H1 (cell line): Measurements from ENCODE around the gene EXTL2. TPM values are rescaled to one million over a fixed set of nuclear protein-coding genes. Genes with fewer than 3 reads are reported as not detected.

Experiments
- CTCF ChIA-PET: fragments of 300-600 bp; sonication (Branson Sonifier 250); formaldehyde crosslinking; loops from one replicate; lab custom pipeline; 2021; ENCODE audit not compliant: partially characterized antibody; lab: Charles Lee
- POLR2A ChIA-PET: fragments of 300-600 bp; sonication (Branson Sonifier 250); formaldehyde crosslinking; loops from one replicate; lab custom pipeline; 2021; ENCODE audit warnings: inconsistent platforms; ENCODE audit not compliant: partially characterized antibody; lab: Charles Lee
- DNase-seq, 2 experiments: peaks; one replicate each; pipeline versions ENCODE4 v3.0.0 to v3.0.0-alpha.2; 2010 to 2022; ENCODE audit warnings: low spot score in 2 of 2, low read depth in 1 of 2, mixed read lengths in 1 of 2
- FAIRE-seq: peaks from 2 replicates; lab custom pipeline; 2011; peaks lifted over from hg19 to GRCh38; lab: Jason Lieb, UNC
- H2AFZ ChIP-seq: 2 replicates; pipeline ENCODE4 v1.8.1; 2012; ENCODE audit warnings: low read length, inconsistent platforms
- H2AK5ac ChIP-seq: 2 replicates; pipeline ENCODE4 v1.6.1; 2013; ENCODE audit warnings: low read depth, low read length
- H2BK120ac ChIP-seq: replicated peaks from 2 replicates; pipeline ENCODE3; 2013; ENCODE audit warnings: low read depth, low read length, inconsistent platforms
- H2BK12ac ChIP-seq: 2 replicates; pipeline ENCODE4 v1.6.1; 2013; ENCODE audit warnings: low read depth, low read length
- H2BK15ac ChIP-seq: 2 replicates; pipeline ENCODE4 v1.6.1; 2013; ENCODE audit warnings: low read length
- H2BK20ac ChIP-seq: 2 replicates; pipeline ENCODE4 v1.6.1; 2013; ENCODE audit warnings: low read length
- H2BK5ac ChIP-seq: 2 replicates; pipeline ENCODE4 v1.6.1; 2013; ENCODE audit warnings: low read depth, low read length
- H3K14ac ChIP-seq: 2 replicates; pipeline ENCODE4 v1.6.1; 2013; ENCODE audit warnings: inconsistent platforms; ENCODE audit not compliant: insufficient read length
- H3K18ac ChIP-seq: 2 replicates; pipeline ENCODE4 v1.6.1; 2013; ENCODE audit warnings: low read length; ENCODE audit errors: extremely low read depth
- H3K23ac ChIP-seq: 2 replicates; pipeline ENCODE4 v1.6.1; 2013; ENCODE audit warnings: inconsistent platforms; ENCODE audit not compliant: insufficient read length
- H3K23me2 ChIP-seq: 2 replicates; pipeline ENCODE4 v1.6.1; 2013; ENCODE audit warnings: low read depth, low read length
- H3K27ac ChIP-seq: 2 replicates; pipeline ENCODE4 v1.6.1; 2011; ENCODE audit warnings: low read depth, low read length, inconsistent platforms
- H3K27me3 ChIP-seq, 4 experiments: replicated peaks in 1 of 4; 1 replicate in 1 of 4; 2 replicates in 3 of 4; pipeline versions ENCODE4 v1.6.1 to v1.8.1; 2011 to 2013; ENCODE audit warnings: low read length in 3 of 4, mild to moderate bottlenecking in 3 of 4, inconsistent platforms in 2 of 4, mixed read lengths in 2 of 4, moderate library complexity in 1 of 4; ENCODE audit not compliant: control insufficient read depth in 3 of 4, insufficient read depth in 3 of 4; ENCODE audit errors: extremely low read depth in 1 of 4
- H3K36me3 ChIP-seq, 4 experiments: 2 replicates each; pipeline versions ENCODE4 v1.6.1 to v1.8.1; 2011 to 2013; ENCODE audit warnings: mild to moderate bottlenecking in 4 of 4, low read length in 3 of 4, moderate library complexity in 2 of 4, control low read depth in 1 of 4, inconsistent platforms in 1 of 4; ENCODE audit not compliant: insufficient read depth in 4 of 4, control insufficient read depth in 2 of 4
- H3K4ac ChIP-seq: replicated peaks from 2 replicates; pipeline ENCODE3; 2013; ENCODE audit warnings: low read length, low read depth, mixed read lengths, inconsistent platforms; ENCODE audit not compliant: insufficient read length
- H3K4me1 ChIP-seq, 4 experiments: replicated peaks in 1 of 4; 1 replicate in 1 of 4; 2 replicates in 3 of 4; pipeline versions ENCODE4 v1.6.1 to v1.8.1; 2011 to 2013; ENCODE audit warnings: low read length in 3 of 4, inconsistent platforms in 2 of 4, mixed read lengths in 1 of 4; ENCODE audit not compliant: insufficient read depth in 4 of 4, control insufficient read depth in 3 of 4
- H3K4me2 ChIP-seq, 2 experiments: 2 replicates each; pipeline versions ENCODE4 v1.6.1 to v1.8.1; 2011 to 2013; ENCODE audit warnings: low read depth in 2 of 2, low read length in 2 of 2, control low read depth in 1 of 2, inconsistent platforms in 1 of 2, mild to moderate bottlenecking in 1 of 2; ENCODE audit not compliant: insufficient read depth in 1 of 2
- H3K4me3 ChIP-seq, 4 experiments: fragments of 200-600, 300-600 bp in 1 of 4; sonication (generic), shearing (Covaris generic), sonication (Bioruptor Twin) in 1 of 4; 2 replicates each; pipeline versions ENCODE4 v1.5.1 to v1.8.1; 2011 to 2016; ENCODE audit warnings: low read length in 4 of 4, low read depth in 3 of 4, control low read depth in 2 of 4, inconsistent platforms in 2 of 4, mild to moderate bottlenecking in 2 of 4, mixed read lengths in 1 of 4, moderate library complexity in 1 of 4; ENCODE audit not compliant: insufficient read depth in 2 of 4; ENCODE audit errors: extremely low read depth in 1 of 4
- H3K56ac ChIP-seq: replicated peaks from 2 replicates; pipeline ENCODE3; 2013; ENCODE audit warnings: low read depth, mild to moderate bottlenecking, mixed read lengths, low read length, inconsistent platforms; ENCODE audit not compliant: insufficient read length
- H3K79me1 ChIP-seq: 2 replicates; pipeline ENCODE4 v1.6.1; 2013; ENCODE audit warnings: low read depth, low read length, control low read depth
- H3K79me2 ChIP-seq, 2 experiments: 2 replicates each; pipeline versions ENCODE4 v1.6.1 to v1.8.1; 2012 to 2013; ENCODE audit warnings: low read length in 2 of 2, mild to moderate bottlenecking in 2 of 2, inconsistent platforms in 1 of 2; ENCODE audit not compliant: insufficient read depth in 2 of 2, control insufficient read depth in 1 of 2
- H3K9ac ChIP-seq, 4 experiments: replicated peaks in 1 of 4; 1 replicate in 1 of 4; 2 replicates in 3 of 4; pipeline versions ENCODE4 v1.6.1 to v1.8.1; 2011 to 2013; ENCODE audit warnings: low read depth in 3 of 4, low read length in 3 of 4, control low read depth in 2 of 4, mild to moderate bottlenecking in 2 of 4, moderate library complexity in 2 of 4, inconsistent platforms in 1 of 4; ENCODE audit errors: extremely low read depth in 1 of 4
- H3K9me3 ChIP-seq, 2 experiments: 2 replicates each; pipeline versions ENCODE4 v1.6.1 to v1.8.1; 2012 to 2013; ENCODE audit warnings: mild to moderate bottlenecking in 2 of 2, moderate library complexity in 2 of 2, control low read depth in 1 of 2, inconsistent platforms in 1 of 2, low read depth in 1 of 2, low read length in 1 of 2, mixed read lengths in 1 of 2; ENCODE audit not compliant: insufficient read depth in 2 of 2
- H4K20me1 ChIP-seq, 2 experiments: replicated peaks in 1 of 2; 2 replicates each; pipeline versions ENCODE3 to v1.8.1; 2011 to 2013; ENCODE audit warnings: inconsistent platforms in 2 of 2, low read length in 2 of 2, mild to moderate bottlenecking in 1 of 2; ENCODE audit not compliant: insufficient read depth in 2 of 2, control insufficient read depth in 1 of 2
- H4K5ac ChIP-seq: 2 replicates; pipeline ENCODE4 v1.6.1; 2013; ENCODE audit warnings: low read length, low read depth, mixed read lengths, inconsistent platforms; ENCODE audit not compliant: insufficient read length
- H4K8ac ChIP-seq: 2 replicates; pipeline ENCODE4 v1.8.0; 2013; ENCODE audit warnings: mild to moderate bottlenecking, moderate library complexity, low read length, inconsistent platforms; ENCODE audit not compliant: insufficient read depth; ENCODE audit errors: extremely low read depth
- H4K91ac ChIP-seq: replicated peaks from 2 replicates; pipeline ENCODE3; 2013; ENCODE audit warnings: low read length, mixed read lengths, inconsistent platforms; ENCODE audit not compliant: insufficient read length
- BCL11A ChIP-seq, 2 experiments: IDR thresholded peaks; one replicate each; pipeline ENCODE4 v1.6.1; 2011; ENCODE audit warnings: low read depth in 2 of 2, low read length in 2 of 2, mild to moderate bottlenecking in 2 of 2
- CBX5 ChIP-seq: fragments of 300-800, 300-1000 bp; sonication (generic); IDR thresholded peaks from 2 replicates; pipeline ENCODE4 v1.7.1; 2016; ENCODE audit warnings: antibody characterized with exemption, low read length, low read depth
- CEBPB ChIP-seq: IDR thresholded peaks from 2 replicates; pipeline ENCODE4 v1.6.1; 2012; ENCODE audit warnings: low read depth, low read length
- JUND ChIP-seq: IDR thresholded peaks from 2 replicates; pipeline ENCODE4 v1.6.1; 2011; ENCODE audit warnings: mild to moderate bottlenecking, improper control_type of control experiment, low read length
- KDM1A ChIP-seq: fragments of 200-600, 300-600 bp; sonication (generic); IDR thresholded peaks from 2 replicates; pipeline ENCODE4 v1.7.1; 2016; ENCODE audit warnings: mild to moderate bottlenecking, low read length, borderline replicate concordance
- MAX ChIP-seq: IDR thresholded peaks from 2 replicates; pipeline ENCODE4 v1.6.1; 2012; ENCODE audit warnings: inconsistent platforms
- POLR2A ChIP-seq, 2 experiments: IDR thresholded peaks; 1 replicate in 1 of 2; 2 replicates in 1 of 2; pipeline ENCODE4 v1.6.1; 2011; ENCODE audit warnings: low read depth in 2 of 2, low read length in 2 of 2, mild to moderate bottlenecking in 2 of 2; ENCODE audit errors: control extremely low read depth in 1 of 2
- RAD21 ChIP-seq, 2 experiments: IDR thresholded peaks in 1 of 2; conservative IDR thresholded peaks in 1 of 2; 2 replicates each; pipeline ENCODE4 v1.6.1; 2011; ENCODE audit warnings: low read depth in 2 of 2, low read length in 2 of 2, improper control_type of control experiment in 1 of 2, inconsistent platforms in 1 of 2, mild to moderate bottlenecking in 1 of 2, moderate library complexity in 1 of 2
- SAP30 ChIP-seq: fragments of 300-600 bp; sonication (generic); IDR thresholded peaks from 2 replicates; pipeline ENCODE4 v1.7.1; 2012; ENCODE audit warnings: low read length, moderate library complexity, mild to moderate bottlenecking, inconsistent platforms; ENCODE audit not compliant: insufficient read depth, insufficient replicate concordance
- SIRT6 ChIP-seq: IDR thresholded peaks from one replicate; pipeline ENCODE4 v1.7.1; 2012; ENCODE audit warnings: low read length, inconsistent platforms
- SIX5 ChIP-seq: IDR thresholded peaks from 2 replicates; pipeline ENCODE4 v1.6.1; 2011; ENCODE audit warnings: mild to moderate bottlenecking, low read depth, low read length
- SRF ChIP-seq: IDR thresholded peaks from 2 replicates; pipeline ENCODE4 v1.6.1; 2011; ENCODE audit warnings: mild to moderate bottlenecking, low read depth, low read length, moderate library complexity
- YY1 ChIP-seq: IDR thresholded peaks from 2 replicates; pipeline ENCODE4 v1.6.1; 2011; ENCODE audit warnings: low read depth, mild to moderate bottlenecking, low read length
- ZNF274 ChIP-seq: IDR thresholded peaks from 2 replicates; pipeline ENCODE4 v1.7.0; 2012; ENCODE audit warnings: low read length, borderline replicate concordance; ENCODE audit errors: extremely low read depth
- WGBS, 2 experiments: shearing (Covaris generic) in 1 of 2; methylation state at CpG; one replicate each; pipeline versions ENCODE4 v1.1.6 to v1.1.7; 2013 to 2015; ENCODE audit warnings: low lambda C conversion rate in 2 of 2, mixed read lengths in 2 of 2, inconsistent platforms in 1 of 2, low coverage in 1 of 2, missing lambda C conversion rate in 1 of 2; ENCODE audit not compliant: insufficient replicate concordance in 2 of 2, insufficient coverage in 1 of 2, insufficient read length in 1 of 2; ENCODE audit errors: extremely low coverage in 1 of 2, missing lambda C conversion rate in 1 of 2; 5-methylcytosine and 5-hydroxymethylcytosine counted together
- polyA plus RNA-seq, 7 experiments: library from polyadenylated mRNA; depleted of rRNA in 3 of 7; stranded (reverse) in 5 of 7; unstranded in 2 of 7; fragments of >200 nt in 5 of 7; fragments of 200-250 nt in 2 of 7; gene quantifications; 1 replicate in 5 of 7; 2 replicates in 1 of 7; 4 replicates in 1 of 7; pipeline versions ENCODE4 v1.2.1 to v1.2.3, GENCODE V29; 2011 to 2013; ENCODE audit warnings: missing spikeins in 2 of 7, mixed read lengths in 2 of 7
- total RNA-seq: library from RNA; stranded (reverse); fragmentation: NEBNext Ultra II Directional; extraction: Animal tissue kit (Norgen Biotek cat#: 25700); gene quantifications from 2 replicates; pipeline ENCODE4 v1.2.1, GENCODE V29; 2021

Gene EXTL2
- total and polyA plus RNA-seq, 2 of the 8 experiments (the other 6 are each of a cell fraction or from before 2014, with no cell fraction given) = 27.1 to 54.7 TPM

GRCh38 chr1:100892554-100892953, 2.1 kb downstream of the EXTL2 start:
- Histone ChIP-seq H3K4me3 (no peak overlapping the region), H2AK5ac (no peak overlapping the region), H3K36me3 (peaks cover 0 to 37% (median 10%) of the 10 kb centered on the region in 4 experiments; a peak in 3 of 8 replicates), H3K18ac (no peak overlapping the region), H3K23me2 (peaks cover 9% of the 10 kb centered on the region; the same call in 1 of the 2 replicates), H4K5ac (no peak overlapping the region), H3K56ac (no peak overlapping the region), H3K23ac (no peak overlapping the region), H3K27me3 (no peaks in the 10 kb centered on the region), H4K20me1 (no peaks in the 10 kb centered on the region), H3K9ac (no peak overlapping the region), H3K4ac (no peak overlapping the region), H2BK12ac (no peak overlapping the region), H3K4me2 (no peak overlapping the region), H3K79me2 (peaks cover 8 to 75% of the 10 kb centered on the region in 2 experiments), H2BK15ac (no peak overlapping the region), H3K79me1 (0 out of 2 replicates have a peak, but pooled peaks cover 2% of the 10 kb centered on the region), H4K91ac (no peak overlapping the region), H2BK20ac (no peak overlapping the region), H2BK120ac (no peak overlapping the region), H3K27ac (no peak overlapping the region), H4K8ac (no peak overlapping the region), H3K4me1 (peaks cover 0 to 5% (median 0%) of the 10 kb centered on the region in 4 experiments; a peak in 2 of 7 replicates), H3K9me3 (peaks cover 13 to 21% of the 10 kb centered on the region in 2 experiments), H2BK5ac (no peak overlapping the region), H3K14ac (no peak overlapping the region), H2AFZ (no peak overlapping the region)
- ChIA-PET POLR2A (no interaction called here), CTCF (interaction anchor here (0.9 kb wide), 1 partner anchor 11 kb away, joined by 3 read pairs; no protein-coding TSS in a partner anchor)
- FAIRE-seq (no peak), DNase-seq (no peak)
- TF ChIP-seq MAX = no peak
- no peak for TF ChIP-seq YY1
- no peak for TF ChIP-seq BCL11A (IDR thresholded peaks at IDR 0.05; ENCODE audit: low read depth in 2 of 2, low read length in 2 of 2)
- no peak for TF ChIP-seq CBX5
- no peak for TF ChIP-seq JUND
- TF ChIP-seq SIRT6 = no peak
- no peak for TF ChIP-seq SAP30
- TF ChIP-seq CEBPB = no peak
- TF ChIP-seq POLR2A (IDR thresholded peaks at IDR 0.05; ENCODE audit: control extremely low read depth in 1 of 2, low read depth in 2 of 2, low read length in 2 of 2) = no peak
- TF ChIP-seq RAD21 (IDR thresholded peaks at IDR 0.05 in 1 of 2, conservative IDR thresholded peaks at IDR 0.05 in 1 of 2; ENCODE audit: low read depth in 2 of 2, low read length in 2 of 2) = no peak
- no peak for TF ChIP-seq SIX5
- TF ChIP-seq KDM1A = no peak
- no peak for TF ChIP-seq SRF
- no peak for TF ChIP-seq ZNF274
- WGBS, 2 experiments = 97% methylated on average over 3 of the region's 3 CpGs; no CpG with 5 or more reads in 1 of the 2 experiments
